Adipose tissue (tissue), 3 donors: ENCODE results near the gene TVP23B. TPM values are rescaled to one million over a fixed set of nuclear protein-coding genes. Genes with fewer than 3 reads are reported as not detected.

Experiments
- polyA plus RNA-seq, 3 donors: library from polyadenylated mRNA; stranded (reverse); fragments of 200-250 nt; gene quantifications; one replicate each; pipeline ENCODE4 v1.2.3, GENCODE V29; 2013
- donor health status: healthy with polysubstance abuse.
- donor health status: Bipolar disorder and iron deficiency.
- donor health status: healthy.

TVP23B gene
- polyA plus RNA-seq, 3 donors: 19.0 to 30.6 (median 22.7) TPM

Other genes starting within 250 kb of the TVP23B start
- gene TBC1D28, start 136.8 kb upstream of the TVP23B start, polyA plus RNA-seq: not detected
- gene FOXO3B, start 98.9 kb upstream of the TVP23B start, polyA plus RNA-seq: 1 to 10 TPM in 1 of 3 donors, under 1 TPM in 2; 0.70 to 1.3 (median 0.86) TPM
- gene FBXW10, start 37.1 kb upstream of the TVP23B start, polyA plus RNA-seq: under 1 TPM in 2 of 3 donors, not detected in 1; 0.05 to 0.12 TPM
- 10 to 100 TPM; 12.2 to 14.1 (median 13.3) TPM for gene PRPSAP2, start 76.9 kb downstream of the TVP23B start, polyA plus RNA-seq
- under 1 TPM; 0.03 to 0.16 (median 0.11) TPM for gene SLC5A10, start 171.0 kb downstream of the TVP23B start, polyA plus RNA-seq
- 1 to 10 TPM in 2 of 3 donors, under 1 TPM in 1; 0.90 to 5.8 (median 4.9) TPM for gene FAM83G, start 223.6 kb downstream of the TVP23B start, polyA plus RNA-seq